ENCODE results near the gene GSTM3.
"Not testable (repeated sequence)": the region's sequence is repeated elsewhere in the genome, so short reads cannot be mapped to it uniquely, and the experiment has no call there.

GSTM3 gene

DNA sequence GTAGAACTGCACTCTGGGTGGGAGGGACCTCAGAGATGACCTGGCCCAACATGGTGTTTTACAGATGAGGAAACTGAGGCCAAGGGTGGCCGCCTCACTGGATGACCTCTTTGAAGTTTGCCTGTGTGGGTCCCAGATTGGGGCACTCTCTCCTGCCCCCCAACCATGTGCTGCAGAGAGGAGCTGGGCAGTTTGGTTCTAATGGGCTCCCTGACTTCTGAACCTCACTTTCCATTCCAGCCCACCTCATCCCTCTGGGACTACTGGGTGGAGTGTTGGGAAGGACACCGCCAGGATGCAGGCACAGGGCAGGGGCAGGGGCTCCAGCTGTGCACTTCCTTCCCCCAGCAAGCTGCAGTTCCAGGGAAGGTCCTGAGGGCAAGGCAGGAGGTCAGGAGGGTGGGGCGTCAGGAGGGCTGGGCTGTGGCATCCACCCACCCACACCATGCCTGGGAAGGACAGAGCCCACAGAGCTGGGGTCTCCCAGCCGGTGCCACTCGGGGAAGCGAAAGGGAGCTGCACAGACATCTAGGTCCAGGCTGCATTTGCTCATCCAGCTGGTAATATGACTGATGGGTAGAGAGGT, 33.2 kb upstream of the GSTM3 start:
- no peak for DNase-seq

DNA sequence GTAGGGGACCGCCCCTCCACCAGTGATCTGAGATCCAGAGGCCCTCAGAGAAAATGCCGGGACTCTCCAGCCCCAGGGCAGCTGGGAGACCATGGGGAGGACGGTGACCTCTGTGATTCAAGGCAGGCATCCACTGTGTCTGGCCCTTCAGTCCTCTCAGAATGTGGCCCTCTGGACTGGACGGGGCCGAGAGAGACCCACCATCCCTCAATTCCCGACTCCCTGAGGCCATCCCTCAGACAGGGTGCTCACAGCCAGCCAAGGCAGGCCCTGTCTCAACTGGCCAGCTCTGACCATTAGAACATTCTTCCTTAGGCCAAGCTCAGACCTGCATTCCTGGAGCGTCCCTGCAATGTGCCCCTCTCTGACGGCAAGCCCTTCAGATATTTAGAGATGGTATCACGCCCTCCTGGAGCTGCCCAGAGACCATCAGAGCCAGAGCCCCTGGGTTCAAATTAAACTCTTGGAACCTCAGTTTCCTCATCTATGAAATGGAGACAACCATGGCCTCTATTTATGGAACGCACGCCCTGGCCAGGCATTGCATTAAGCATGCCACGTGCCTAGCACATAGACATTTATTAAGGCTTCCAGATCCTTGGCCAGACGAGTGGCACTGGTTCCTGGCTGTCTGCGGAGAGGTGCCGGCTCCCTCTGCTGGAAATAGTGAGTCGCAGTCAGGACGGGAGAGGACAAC, 32.5 kb upstream of the GSTM3 start:
- DNase-seq, result peak; percentile 47 to 76 (median 61)

DNA sequence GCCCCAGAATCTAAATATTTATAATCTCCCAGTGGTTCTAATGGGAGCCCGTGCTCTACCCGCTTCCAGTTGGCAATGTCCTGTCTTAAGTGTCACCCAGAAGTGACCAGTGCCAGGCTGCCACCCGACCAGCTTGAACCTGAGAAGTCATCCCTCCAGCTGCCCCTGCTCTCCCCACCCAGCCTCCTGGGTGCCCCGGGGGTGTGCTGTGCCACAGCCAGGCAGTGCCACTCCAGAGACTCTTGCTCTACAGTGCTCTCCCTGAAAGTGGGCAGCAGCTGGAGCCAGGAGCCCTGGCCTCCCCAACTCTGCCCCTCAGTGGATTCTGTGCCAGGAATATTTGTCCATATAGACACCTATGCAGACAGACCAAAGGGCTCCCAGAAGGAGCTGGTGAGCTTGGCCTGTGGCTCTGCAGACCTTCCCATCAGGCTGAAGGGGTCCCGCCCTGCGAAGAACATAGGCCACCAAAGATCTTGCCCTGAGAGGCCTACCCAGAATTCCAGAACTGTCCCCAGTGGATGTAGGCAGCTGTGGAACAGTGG, 31.9 kb upstream of the GSTM3 start:
- no peak for DNase-seq

DNA sequence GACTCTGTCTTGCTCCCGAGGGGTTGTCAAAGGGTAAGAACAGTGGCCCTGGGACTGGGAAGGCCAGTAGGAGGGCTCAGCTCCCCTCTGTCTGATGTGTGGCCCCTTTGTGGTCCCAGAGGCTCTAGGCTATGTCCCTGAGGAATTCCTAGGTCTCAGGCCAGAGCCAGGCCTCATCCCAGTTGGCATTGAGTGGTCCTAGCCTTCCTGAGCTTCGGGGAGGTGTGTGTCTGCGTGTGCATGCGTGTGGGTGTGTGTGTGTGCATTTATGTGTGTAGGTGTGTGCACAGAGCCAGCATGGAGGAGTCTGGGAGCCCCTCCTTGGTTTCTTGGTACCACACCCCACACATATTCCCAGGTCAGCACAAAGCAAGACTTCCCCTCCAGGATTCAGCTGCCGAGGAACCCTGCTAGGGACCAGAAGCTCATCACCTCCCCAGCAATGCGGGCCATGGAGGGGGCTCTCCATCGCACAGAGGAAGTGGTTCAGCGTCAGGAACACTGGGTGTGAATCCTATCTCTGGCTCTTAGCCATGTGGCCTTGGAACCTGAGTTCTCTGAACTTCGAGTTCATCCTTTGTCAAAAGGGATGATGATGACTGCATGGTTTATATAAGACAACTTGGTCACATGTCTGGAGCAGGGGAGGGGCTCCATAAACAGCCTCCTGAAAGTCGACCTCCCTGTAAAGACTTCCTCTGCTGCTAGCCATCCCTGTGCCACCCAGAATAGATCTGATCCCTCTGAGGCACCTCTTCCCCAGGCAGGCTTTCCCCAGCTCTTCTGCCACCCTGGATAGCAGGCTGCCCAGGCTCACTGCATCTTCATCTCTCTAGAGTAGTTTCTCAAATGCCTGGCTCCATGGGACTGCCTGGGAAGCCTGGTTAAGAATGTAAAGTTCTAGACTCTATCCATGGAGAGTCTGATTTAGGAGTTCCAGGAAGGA, 31.1 kb upstream of the GSTM3 start:
- DNase-seq, result no peak

DNA sequence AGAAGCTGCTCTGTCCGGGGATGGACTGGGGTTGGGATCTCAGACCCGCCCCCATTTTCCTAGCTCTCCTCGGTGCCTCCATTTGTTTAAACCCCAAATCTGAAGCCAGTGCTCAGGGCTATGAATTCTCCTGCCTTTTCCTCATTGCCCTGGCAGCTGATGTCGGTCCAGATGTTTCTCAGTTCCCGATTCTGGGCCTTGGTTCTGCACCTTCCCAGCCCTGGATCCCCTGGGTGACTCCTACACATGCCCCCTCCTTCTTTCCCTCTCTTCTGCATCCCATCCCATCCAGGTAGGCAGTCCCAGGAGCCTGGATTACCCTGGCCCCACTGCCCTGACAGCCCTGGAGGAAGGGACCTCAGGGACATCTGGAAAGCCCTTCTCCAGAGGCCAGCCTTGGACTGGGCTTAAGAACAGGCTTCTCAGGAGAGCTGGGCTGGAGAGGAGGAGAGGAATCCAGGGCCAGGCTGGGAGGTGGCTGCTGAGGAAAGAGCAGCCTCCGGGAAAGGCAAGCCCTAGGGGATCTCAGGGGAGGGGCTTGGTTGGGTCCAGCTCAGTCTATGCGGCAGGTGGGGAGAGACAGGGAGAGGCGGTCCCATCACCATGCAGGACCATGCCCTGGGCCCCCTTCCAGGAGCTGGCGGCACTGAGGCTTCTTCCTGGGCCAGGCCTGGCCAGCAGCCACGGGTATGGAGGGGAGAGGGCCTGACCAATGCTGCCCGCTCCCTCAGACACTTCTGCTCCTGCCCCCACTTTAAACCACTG, 29.7 kb upstream of the GSTM3 start:
- DNase-seq, result no peak

DNA sequence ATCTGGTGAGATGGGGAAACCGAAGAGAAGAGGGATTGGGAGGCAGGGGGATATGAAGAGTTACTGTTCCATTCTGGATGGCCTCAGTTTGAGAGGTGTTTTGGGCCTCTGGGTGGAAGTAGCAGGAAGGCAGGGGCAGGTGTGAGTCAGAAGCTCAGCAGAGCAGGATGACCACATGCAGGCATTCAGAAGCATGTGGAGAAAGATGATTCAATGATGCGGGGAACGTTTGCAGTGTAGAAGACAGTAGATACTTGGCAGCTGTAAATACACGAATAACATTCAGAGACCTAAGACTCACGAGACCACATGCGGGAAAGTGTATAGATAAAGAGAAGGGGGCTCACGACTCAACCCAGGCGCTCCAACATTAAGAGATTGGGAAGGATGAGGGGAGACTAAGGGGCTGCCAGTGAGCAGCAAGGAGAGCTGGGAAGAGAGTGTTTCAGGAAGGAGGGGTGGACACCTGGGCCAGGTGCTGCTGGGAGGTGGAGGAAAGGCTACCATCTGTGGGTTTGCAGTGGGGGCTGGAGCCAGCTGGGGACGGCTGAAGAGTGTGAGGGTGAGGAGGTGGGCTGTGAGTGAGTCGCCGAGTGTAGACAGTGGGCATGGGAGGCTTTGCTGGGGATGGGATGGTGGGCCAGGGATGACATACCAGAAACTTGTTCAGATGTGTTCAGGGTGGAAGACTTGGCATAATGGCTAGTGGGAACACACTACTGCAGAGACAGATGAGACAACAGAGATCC, 28.7 kb upstream of the GSTM3 start:
- no peak for DNase-seq

DNA sequence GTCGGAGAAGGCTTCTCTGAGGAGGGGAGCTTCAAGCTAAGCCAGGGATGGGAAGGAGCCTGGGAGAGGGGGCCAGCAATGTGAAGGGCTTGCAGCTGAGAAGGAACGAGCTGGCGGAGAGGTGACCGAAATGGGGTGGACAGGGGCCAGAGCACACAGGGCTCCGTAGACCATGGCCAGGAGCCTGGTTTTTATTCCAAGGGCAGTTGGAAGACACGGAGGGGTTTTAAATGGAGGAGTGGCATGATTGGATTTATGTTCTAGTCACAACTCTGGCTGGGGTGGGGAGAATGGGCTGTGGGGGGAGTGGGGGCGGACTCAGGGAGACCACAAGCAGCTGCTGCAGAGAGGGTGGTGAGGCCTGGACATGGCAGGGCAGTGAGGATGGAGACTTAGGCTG, 28.0 kb upstream of the GSTM3 start:
- DNase-seq, result no peak

DNA sequence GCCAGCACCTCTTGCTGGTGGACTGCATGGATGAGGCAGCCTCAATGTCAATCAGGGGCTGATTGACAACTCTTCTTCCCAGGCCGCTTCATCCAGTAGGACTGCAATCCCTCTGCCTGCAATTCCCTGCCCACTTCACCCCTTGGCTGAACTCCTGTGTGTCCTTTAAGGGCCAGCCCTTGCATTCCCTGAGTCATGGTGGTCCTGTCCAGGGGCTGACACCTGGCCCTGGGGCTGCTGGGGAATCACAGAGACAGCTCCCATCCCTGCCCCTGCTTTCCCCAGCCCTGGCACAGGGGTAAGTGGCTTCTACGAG, 27.5 kb upstream of the GSTM3 start:
- DNase-seq, result no peak

DNA sequence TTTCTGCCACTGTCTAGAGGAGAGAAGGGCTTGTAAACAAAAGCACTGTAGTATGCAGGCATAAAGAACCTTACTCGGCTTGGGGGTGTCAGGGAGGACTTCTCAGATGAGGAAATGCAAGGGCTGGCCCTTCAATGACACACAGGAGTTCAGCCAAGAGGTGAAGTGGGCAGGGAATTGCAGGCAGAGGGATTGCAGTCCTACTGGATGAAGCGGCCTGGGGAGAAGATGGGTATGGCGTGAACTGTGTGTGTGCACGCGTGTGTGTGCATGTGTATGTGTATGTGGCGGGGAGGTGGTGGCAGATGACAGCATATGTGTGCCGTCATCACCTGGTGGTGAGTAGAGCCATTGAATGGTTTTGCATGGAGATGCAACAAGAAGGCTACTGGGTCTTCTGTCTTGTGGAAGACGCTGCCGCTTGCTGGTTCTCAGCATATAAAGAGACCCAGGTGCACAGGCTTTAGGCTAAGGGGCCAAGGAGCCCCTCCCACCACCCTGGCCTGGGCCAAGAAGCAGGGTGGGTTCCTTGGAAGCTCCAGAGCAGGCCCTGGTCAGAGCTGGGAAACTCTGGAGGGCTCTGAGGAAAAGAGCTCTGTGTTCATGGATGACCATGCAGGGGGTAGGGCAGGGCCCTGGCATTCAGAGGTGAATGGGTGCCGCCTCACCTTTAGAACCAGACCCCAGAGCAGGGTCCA, 26.9 kb upstream of the GSTM3 start:
- no peak for DNase-seq

DNA sequence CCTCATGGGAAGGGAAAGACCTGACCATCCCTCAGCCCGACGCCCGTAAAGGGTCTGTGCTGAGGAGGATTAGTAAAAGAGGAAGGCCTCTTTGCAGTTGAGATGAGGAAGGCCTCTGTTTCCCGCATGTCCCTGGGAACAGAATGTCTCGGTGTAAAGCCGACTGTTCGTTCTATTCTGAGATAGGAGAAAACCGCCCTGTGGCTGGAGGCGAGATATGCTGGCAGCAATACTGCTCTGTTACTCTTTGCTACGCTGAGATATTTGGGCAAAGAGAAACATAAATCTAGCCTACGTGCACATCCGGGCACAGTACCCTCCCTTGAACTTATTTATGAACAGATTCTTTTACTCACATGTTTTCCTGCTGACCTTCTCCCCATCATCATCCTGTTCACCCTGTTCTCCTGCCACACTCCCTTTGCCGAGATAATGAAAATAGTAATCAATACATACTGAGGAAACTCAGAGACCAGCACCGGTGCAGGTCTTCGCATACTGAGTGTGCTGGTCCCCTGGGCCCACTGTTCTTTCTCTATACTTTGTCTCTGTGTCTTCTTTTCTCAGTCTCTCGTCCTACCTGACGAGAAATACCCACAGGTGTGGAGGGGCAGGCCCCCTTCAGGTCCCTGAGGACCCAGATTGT, 26.3 kb upstream of the GSTM3 start:
- not testable (repeated sequence) for DNase-seq

DNA sequence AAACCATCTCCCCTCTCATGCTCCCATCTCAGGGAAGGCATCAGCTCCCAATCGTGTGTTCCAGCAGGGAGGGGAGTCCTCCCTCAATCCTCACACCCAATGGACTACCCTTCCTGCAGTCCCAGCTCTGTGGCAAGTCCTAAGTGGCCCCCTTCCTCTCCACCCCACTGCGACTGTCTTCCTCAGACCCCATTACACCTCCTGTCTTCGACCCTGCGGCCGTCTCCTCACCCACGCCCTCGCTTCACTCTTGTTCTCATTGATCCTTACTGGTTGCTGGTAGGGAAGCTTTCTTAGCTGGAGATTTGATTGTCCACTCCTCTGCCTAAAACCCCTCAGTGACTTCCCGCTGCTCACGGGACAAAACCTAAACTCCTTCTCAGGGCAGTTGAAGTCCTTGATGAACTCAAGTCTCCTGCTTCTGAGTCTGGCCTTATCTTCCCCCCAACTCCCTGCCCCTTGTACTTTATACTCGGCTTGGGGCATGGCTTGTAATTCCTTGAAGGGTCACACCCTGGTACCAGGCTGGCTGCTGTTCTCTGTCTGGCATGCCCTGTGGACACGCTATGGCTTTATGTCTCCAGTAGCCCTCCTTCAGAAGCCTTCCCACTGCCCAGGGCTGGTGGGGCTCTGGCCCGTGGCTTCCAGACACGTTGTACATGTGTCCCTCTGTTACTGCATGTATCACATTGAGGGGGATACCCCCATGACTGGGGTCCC, 25.2 kb upstream of the GSTM3 start:
- DNase-seq, result no peak

DNA sequence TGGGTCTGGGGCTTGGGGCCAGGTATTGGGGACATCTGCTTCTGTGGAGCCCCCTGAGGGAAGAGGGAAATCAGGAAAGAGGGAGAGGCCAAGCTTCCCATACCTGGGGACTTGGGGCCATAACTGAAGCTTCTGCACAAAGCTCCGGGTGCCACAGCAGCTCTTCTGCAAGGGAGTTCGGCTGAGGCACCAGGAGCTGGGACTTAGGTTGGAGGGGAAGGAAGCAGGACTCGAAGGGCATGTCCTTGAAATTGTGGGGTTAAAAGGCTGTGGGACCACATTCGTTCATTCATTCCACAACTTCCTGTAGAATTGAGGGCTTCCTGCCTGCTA, 24.6 kb upstream of the GSTM3 start:
- no peak for DNase-seq

DNA sequence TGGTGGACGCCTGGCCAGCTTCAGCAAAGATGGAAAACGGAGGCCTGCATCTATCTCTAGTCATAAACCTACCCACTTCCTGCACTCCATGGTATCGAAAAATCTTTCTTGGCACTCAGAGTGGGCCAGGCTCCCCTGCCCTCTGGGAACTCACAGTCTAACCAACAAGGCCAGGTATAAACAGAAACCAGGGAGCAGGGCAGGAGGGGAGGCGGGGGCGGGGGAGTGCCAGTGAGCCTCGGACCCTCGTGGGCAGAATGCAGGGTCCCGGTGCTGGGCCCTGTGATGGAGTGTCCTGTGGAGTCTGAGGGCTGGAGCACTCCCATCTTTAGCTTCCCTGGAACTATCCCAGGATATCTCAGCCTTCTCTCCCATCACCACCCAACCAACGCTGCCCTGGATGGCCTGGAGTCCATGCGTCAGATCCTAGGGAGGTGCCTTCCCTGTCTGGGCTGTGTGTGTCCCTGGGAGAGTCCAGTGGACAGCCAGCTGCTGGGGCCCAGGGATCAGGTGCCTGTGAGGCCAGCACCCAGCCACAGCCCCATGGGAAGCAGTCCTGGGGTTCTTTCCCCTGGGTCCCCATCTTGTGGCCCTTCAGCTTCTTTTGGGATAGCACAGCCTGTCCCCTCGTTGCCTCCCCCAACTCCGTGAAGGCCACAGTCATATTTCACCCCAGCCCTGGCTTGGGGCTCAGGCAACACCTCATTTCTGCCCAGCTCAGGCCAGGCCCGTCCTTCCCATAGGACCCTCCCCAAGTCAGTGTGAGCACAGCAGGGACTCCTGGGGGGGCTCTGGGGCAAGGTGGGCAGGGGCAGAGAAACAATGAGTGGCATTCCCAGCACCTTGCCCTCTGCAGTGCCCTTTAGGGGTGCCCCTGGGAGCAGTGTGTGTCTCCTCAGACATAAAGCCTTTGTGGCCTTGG, 24.0 kb upstream of the GSTM3 start:
- no peak for DNase-seq

DNA sequence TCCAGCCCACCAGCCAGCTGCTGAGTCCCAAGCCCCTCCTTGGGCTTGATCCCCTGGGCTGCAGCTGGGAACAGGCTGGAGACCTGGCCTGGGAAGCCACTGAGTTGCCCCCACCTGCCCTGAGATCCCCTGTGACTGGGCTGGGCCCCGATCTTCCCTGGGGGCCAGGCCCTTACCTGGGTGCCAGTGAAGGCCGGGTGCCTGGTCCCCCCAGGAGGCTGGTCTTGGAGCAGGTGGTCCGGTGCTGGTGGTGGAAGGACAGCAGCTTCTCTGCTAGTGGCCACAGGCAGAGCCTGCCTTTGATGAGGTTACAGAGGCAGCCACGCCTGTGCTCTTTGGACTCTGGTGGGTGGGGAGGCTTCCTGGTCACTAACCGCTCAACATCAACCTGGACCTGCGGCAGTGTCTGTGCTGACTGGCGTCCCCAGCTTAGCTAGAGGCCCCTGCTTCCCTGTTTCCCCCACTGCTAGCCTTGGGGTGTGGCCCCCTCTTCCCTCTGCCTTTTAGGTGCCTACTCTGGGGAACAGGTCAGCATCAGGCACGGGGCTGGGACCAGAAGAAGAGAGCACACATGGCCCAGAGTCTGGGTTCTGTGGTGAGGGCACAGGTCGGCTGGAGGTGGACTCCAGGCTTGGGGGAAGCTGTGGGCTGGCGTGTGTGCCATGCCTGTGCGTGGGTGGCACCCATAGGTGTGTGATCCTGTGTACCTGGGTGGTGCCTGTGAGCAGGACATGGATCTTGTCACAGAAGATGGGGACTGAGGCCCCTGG, 23.0 kb upstream of the GSTM3 start, which contains the start of gene EPS8L3:
EPS8L3 (minus strand) TSS at position 278 of the 770 bp plus-strand sequence. CDS start 2,174 bp downstream, outside the sequence.
- DNase-seq, result no peak

DNA sequence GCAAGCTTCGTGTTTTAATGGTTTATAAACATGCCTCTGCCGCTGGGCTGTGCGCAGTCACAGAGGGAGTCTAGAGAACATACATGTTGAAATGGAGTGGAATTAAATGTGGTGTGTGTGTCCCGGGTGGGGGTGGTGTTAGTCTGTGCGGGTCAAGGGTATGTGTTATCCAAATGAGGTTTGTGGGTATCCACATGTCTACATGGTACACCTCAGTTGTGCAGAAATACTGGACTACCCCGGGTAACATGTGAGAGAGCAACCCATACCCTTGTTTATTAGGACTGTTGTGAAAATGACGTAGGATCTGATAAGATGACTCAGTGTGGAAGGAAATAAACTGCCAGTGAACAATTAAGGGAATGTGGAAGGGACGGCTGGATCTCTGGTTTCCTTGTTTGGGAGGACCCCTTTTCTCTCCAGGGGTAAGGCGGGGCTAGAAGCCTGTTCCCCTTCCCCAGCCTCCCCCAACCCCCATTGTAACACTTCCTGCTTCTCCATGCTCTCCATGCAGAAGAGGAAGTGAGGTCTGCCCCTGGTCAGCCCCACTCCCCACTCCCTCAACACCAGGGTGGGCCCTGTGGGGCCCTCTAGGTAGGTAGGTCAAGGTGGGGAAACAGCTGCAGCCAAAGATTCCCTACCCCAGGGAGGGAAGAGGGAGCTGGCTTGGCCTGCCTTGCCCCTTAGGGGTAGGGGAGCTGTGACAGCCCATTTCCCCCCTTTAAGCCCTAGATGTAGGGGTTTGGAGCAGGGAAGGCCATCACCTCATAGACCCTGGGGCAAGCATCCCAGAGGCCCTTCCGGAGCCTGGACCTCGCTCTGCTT, 22.2 kb upstream of the GSTM3 start:
- DNase-seq, result no peak

DNA sequence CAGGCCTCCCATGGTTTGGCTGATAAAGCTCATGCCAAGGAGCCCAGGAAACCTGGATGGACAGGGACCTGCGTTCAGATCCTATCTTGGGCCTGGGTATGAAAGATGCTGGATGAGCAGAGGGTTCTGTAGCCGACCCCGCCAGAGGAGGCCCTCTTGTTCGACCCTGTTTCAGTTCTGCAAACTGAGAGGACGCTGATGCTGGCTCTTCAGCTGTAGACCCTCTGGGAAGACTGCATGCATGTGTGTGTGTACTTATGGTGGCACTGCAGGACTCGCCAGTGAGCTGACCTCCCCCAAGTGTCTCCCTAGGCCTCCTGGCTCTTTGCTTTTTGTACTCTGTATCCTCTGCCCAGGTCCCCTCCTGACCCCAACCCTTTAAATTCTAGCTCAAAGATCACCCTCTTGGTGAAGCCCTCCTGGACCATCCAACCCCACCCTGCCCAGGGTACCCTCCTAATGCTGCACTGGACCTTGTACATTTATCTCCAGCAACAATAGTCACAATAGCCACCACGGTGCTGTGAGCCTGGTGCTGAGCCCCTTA, 21.3 kb upstream of the GSTM3 start:
- DNase-seq, result no peak
